NCI-H82 (cell line): Measurements from ENCODE around the gene SELENOI.
"Not testable (repeated sequence)": the region's sequence is repeated elsewhere in the genome, so short reads cannot be mapped to it uniquely, and the experiment has no call there.

Experiments
- DNase-seq: peaks from one replicate; lab custom pipeline; 2025; lab: John Stamatoyannopoulos, UW

The SELENOI gene

GRCh38 chr2:26345545-26346453, at the start of gene SELENOI:
Gene SELENOI, plus strand, starts transcription at chr2:26346143. Its CDS starts 90 bp downstream, at chr2:26346233.
- peak; percentile 100 for DNase-seq

- no peak for DNase-seq
These were observed 48.9 kb upstream of the SELENOI start for GRCh38 chr2:26297061-26297460.

GRCh38 chr2:26298286-26298637, 47.7 kb upstream of the SELENOI start:
- peak; percentile 29 for DNase-seq

GRCh38 chr2:26298638-26299393, 47.1 kb upstream of the SELENOI start:
- DNase-seq, result no peak

GRCh38 chr2:26299471-26300101, 46.4 kb upstream of the SELENOI start:
- no peak for DNase-seq

- DNase-seq, result peak; percentile 58
These were observed 45.6 kb upstream of the SELENOI start for GRCh38 chr2:26300234-26300925.

GRCh38 chr2:26302846-26303245, 43.1 kb upstream of the SELENOI start:
- no peak for DNase-seq

GRCh38 chr2:26305094-26305493, 40.8 kb upstream of the SELENOI start:
- DNase-seq, result not testable (repeated sequence)

- no peak for DNase-seq
These were observed 40.4 kb upstream of the SELENOI start for GRCh38 chr2:26305540-26305939.

GRCh38 chr2:26309921-26310320, 36.0 kb upstream of the SELENOI start:
- DNase-seq, result no peak

GRCh38 chr2:26312471-26312870, 33.5 kb upstream of the SELENOI start:
- DNase-seq, result no peak

GRCh38 chr2:26313446-26313845, 32.5 kb upstream of the SELENOI start:
- no peak for DNase-seq

GRCh38 chr2:26314243-26314642, 31.7 kb upstream of the SELENOI start:
- DNase-seq, result no peak

GRCh38 chr2:26316041-26316440, 29.9 kb upstream of the SELENOI start:
- DNase-seq, result no peak

GRCh38 chr2:26316845-26317244, 29.1 kb upstream of the SELENOI start:
- no peak for DNase-seq

GRCh38 chr2:26317377-26318105, 28.4 kb upstream of the SELENOI start:
- no peak for DNase-seq

GRCh38 chr2:26318950-26319349, 27.0 kb upstream of the SELENOI start:
- DNase-seq, result peak; percentile 25

- DNase-seq, result not testable (repeated sequence)
These were observed 21.5 kb upstream of the SELENOI start for GRCh38 chr2:26324479-26324878.

GRCh38 chr2:26324903-26325302, 21.0 kb upstream of the SELENOI start:
- peak; percentile 22 for DNase-seq

- no peak for DNase-seq
These were observed 20.1 kb upstream of the SELENOI start for GRCh38 chr2:26325851-26326250.

GRCh38 chr2:26326514-26326913, 19.4 kb upstream of the SELENOI start:
- DNase-seq, result no peak
